ENCODE results near the gene CAMK4. TPM values are rescaled to one million over a fixed set of nuclear protein-coding genes. Genes with fewer than 3 reads are reported as not detected.

CAMK4 gene
- total and polyA plus RNA-seq, 2 donors (not counting 1 experiment from before 2014, with no cell fraction given): 0.83 to 5.9 TPM

DNA sequence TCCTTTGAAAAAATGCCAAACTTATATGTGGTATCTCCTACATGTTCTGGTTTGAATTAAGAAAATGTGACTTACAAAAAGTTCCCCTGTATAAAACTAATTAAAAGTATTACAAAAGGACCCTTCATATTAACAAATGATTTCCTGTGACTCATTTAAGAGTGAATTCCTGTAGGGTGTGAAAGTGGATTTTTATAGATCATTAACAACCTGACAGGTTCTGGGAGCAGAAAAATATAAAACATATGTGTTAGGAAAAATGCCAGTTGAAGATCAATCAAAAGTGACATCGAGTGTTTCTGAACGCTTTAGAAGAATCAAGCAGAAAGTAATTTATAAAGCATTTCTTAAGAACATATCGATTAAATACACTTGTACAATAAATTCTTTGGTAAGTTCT is 35.5 kb downstream of the CAMK4 start:
- Histone ChIP-seq H4K20me1 (ENCODE audit: control insufficient read depth, extremely low read depth, insufficient read depth, low read length) (no peaks in the 10 kb centered on the region), H3K4me1 (ENCODE audit: control insufficient read depth, extremely low read depth, insufficient read depth, low read length) (no peaks in the 10 kb centered on the region), H3K27me3 (ENCODE audit: control insufficient read depth, insufficient read depth, low read length) (no peaks in the 10 kb centered on the region), H3K4me2 (ENCODE audit: extremely low read depth, insufficient read depth, low read length) (no peak overlapping the region), H3K79me2 (ENCODE audit: control insufficient read depth, insufficient read depth, low read length) (no peaks in the 10 kb centered on the region), H3K27ac (ENCODE audit: insufficient read depth, low read length) (no peak overlapping the region), H3K36me3 (ENCODE audit: control insufficient read depth, insufficient read depth, low read length) (no peaks in the 10 kb centered on the region), H3K9me3 (ENCODE audit: control insufficient read depth, insufficient read depth, low read depth, low read length) (no peaks in the 10 kb centered on the region), H3K9ac (ENCODE audit: insufficient read depth, low read length) (no peak overlapping the region), H2AFZ (ENCODE audit: low read length) (no peak overlapping the region), H3K4me3 (replicated peaks in 1 of 4; ENCODE audit: control extremely low read depth in 1 of 4, insufficient read depth in 1 of 4, low read depth in 3 of 4, low read length in 4 of 4) (no peak overlapping the region)
- TF ChIP-seq, protein P1, sequence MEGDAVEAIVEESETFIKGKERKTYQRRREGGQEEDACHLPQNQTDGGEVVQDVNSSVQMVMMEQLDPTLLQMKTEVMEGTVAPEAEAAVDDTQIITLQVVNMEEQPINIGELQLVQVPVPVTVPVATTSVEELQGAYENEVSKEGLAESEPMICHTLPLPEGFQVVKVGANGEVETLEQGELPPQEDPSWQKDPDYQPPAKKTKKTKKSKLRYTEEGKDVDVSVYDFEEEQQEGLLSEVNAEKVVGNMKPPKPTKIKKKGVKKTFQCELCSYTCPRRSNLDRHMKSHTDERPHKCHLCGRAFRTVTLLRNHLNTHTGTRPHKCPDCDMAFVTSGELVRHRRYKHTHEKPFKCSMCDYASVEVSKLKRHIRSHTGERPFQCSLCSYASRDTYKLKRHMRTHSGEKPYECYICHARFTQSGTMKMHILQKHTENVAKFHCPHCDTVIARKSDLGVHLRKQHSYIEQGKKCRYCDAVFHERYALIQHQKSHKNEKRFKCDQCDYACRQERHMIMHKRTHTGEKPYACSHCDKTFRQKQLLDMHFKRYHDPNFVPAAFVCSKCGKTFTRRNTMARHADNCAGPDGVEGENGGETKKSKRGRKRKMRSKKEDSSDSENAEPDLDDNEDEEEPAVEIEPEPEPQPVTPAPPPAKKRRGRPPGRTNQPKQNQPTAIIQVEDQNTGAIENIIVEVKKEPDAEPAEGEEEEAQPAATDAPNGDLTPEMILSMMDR (conservative IDR thresholded peaks at IDR 0.05 in 1 of 2, IDR thresholded peaks at IDR 0.05 in 1 of 2; ENCODE audit: low read depth in 1 of 2, low read length in 2 of 2): no peak
- TF ChIP-seq EZH2 (IDR thresholded peaks at IDR 0.05; ENCODE audit: low read length, missing control alignments): no peak
- DNase-seq (ENCODE audit: low read depth in 2 of 2): peak in 1 of 2 donors; percentile 47

DNA sequence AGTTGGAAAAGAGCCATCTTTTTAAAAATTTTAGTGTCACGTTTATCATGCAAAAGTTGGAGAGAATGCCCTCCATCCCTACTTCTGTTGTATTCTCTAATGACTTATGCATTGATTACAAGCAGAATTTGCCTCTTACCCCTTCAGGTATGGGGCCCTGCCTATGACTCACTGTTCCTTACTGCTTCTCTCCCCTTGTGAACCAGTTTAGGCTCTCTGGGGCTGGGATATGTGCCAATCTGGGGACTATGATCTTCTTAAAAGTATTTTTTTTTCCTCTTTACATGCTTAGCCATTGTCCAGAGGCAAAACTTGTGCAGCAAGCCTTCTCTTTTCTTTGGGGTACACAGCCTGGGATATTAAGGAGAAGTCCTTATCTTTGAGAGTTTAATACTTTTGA is 37.4 kb downstream of the CAMK4 start:
- no peak for DNase-seq (ENCODE audit: low read depth in 2 of 2)
- Histone ChIP-seq H3K9me3 (ENCODE audit: control insufficient read depth, insufficient read depth, low read depth, low read length) (no peaks in the 10 kb centered on the region), H3K27ac (ENCODE audit: insufficient read depth, low read length) (no peak overlapping the region), H3K79me2 (ENCODE audit: control insufficient read depth, insufficient read depth, low read length) (no peaks in the 10 kb centered on the region), H3K9ac (ENCODE audit: insufficient read depth, low read length) (no peak overlapping the region), H2AFZ (ENCODE audit: low read length) (no peak overlapping the region), H3K4me2 (ENCODE audit: extremely low read depth, insufficient read depth, low read length) (no peak overlapping the region), H3K36me3 (ENCODE audit: control insufficient read depth, insufficient read depth, low read length) (no peaks in the 10 kb centered on the region), H4K20me1 (ENCODE audit: control insufficient read depth, extremely low read depth, insufficient read depth, low read length) (no peaks in the 10 kb centered on the region), H3K27me3 (ENCODE audit: control insufficient read depth, insufficient read depth, low read length) (no peaks in the 10 kb centered on the region), H3K4me3 (replicated peaks in 1 of 4; ENCODE audit: control extremely low read depth in 1 of 4, insufficient read depth in 1 of 4, low read depth in 3 of 4, low read length in 4 of 4) (no peak overlapping the region), H3K4me1 (ENCODE audit: control insufficient read depth, extremely low read depth, insufficient read depth, low read length) (no peaks in the 10 kb centered on the region)
- TF ChIP-seq EZH2 (IDR thresholded peaks at IDR 0.05; ENCODE audit: low read length, missing control alignments): no peak
- TF ChIP-seq, protein P1 (conservative IDR thresholded peaks at IDR 0.05 in 1 of 2, IDR thresholded peaks at IDR 0.05 in 1 of 2; ENCODE audit: low read depth in 1 of 2, low read length in 2 of 2): no peak

DNA sequence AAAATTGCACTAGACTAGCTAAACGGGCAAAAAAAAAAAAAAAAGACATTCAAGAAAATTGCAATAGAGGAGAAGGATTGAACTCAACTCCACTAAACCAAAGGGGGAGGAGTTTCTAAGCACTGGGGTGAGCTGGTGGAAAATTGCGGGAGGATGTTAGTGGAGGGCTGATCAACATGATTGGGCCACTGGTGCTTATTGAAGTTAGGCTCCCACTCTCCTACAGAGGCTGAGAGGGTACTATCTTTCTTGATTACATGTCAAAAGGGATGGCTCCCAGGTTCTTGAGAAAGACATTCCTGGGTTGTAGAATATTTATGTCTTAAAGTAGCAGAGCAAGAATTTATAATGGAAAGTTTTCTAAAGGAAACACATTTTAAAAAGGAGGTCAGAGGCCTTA is 38.0 kb downstream of the CAMK4 start:
- DNase-seq (ENCODE audit: low read depth in 2 of 2): no peak
- Histone ChIP-seq H4K20me1 (ENCODE audit: control insufficient read depth, extremely low read depth, insufficient read depth, low read length) (no peaks in the 10 kb centered on the region), H3K4me3 (replicated peaks in 1 of 4; ENCODE audit: control extremely low read depth in 1 of 4, insufficient read depth in 1 of 4, low read depth in 3 of 4, low read length in 4 of 4) (no peak overlapping the region), H3K9me3 (ENCODE audit: control insufficient read depth, insufficient read depth, low read depth, low read length) (no peaks in the 10 kb centered on the region), H3K27ac (ENCODE audit: insufficient read depth, low read length) (no peak overlapping the region), H3K36me3 (ENCODE audit: control insufficient read depth, insufficient read depth, low read length) (no peaks in the 10 kb centered on the region), H2AFZ (ENCODE audit: low read length) (no peak overlapping the region), H3K9ac (ENCODE audit: insufficient read depth, low read length) (no peak overlapping the region), H3K79me2 (ENCODE audit: control insufficient read depth, insufficient read depth, low read length) (no peaks in the 10 kb centered on the region), H3K4me2 (ENCODE audit: extremely low read depth, insufficient read depth, low read length) (no peak overlapping the region), H3K4me1 (ENCODE audit: control insufficient read depth, extremely low read depth, insufficient read depth, low read length) (no peaks in the 10 kb centered on the region), H3K27me3 (ENCODE audit: control insufficient read depth, insufficient read depth, low read length) (no peaks in the 10 kb centered on the region)
- TF ChIP-seq, protein P1 (conservative IDR thresholded peaks at IDR 0.05 in 1 of 2, IDR thresholded peaks at IDR 0.05 in 1 of 2; ENCODE audit: low read depth in 1 of 2, low read length in 2 of 2): no peak
- TF ChIP-seq EZH2 (IDR thresholded peaks at IDR 0.05; ENCODE audit: low read length, missing control alignments): no peak

Measured in fibroblast of lung (primary cell).